IMR-90 (cell line): ENCODE data around the gene SLC6A13.
"Not testable (repeated sequence)": the region's sequence is repeated elsewhere in the genome, so short reads cannot be mapped to it uniquely, and the experiment has no call there.

Experiments
- BHLHE40 ChIP-seq: fragments of 150-350 bp; IDR thresholded peaks from 2 replicates; pipeline ENCODE4 v1.6.1; 2016; ENCODE audit warnings: mild to moderate bottlenecking, low read depth, low read length
- CEBPB ChIP-seq: IDR thresholded peaks from 2 replicates; pipeline ENCODE4 v1.6.1; 2012; ENCODE audit warnings: low read depth, low read length, improper control_type of control experiment
- CHD1 ChIP-seq: IDR thresholded peaks from 2 replicates; pipeline ENCODE4 v1.6.1; 2012; ENCODE audit warnings: low read depth, low read length, improper control_type of control experiment
- ELK1 ChIP-seq: fragments of 150-350 bp; IDR thresholded peaks from 2 replicates; pipeline ENCODE4 v1.6.1; 2016; ENCODE audit warnings: low read depth, mild to moderate bottlenecking, low read length, moderate library complexity, borderline replicate concordance
- MAFK ChIP-seq: IDR thresholded peaks from 2 replicates; pipeline ENCODE4 v1.6.1; 2012; ENCODE audit warnings: low read depth, low read length, improper control_type of control experiment
- MXI1 ChIP-seq: IDR thresholded peaks from 2 replicates; pipeline ENCODE4 v1.6.1; 2012; ENCODE audit warnings: low read depth, mild to moderate bottlenecking, low read length, moderate library complexity, borderline replicate concordance
- POLR2A ChIP-seq: IDR thresholded peaks from 2 replicates; pipeline ENCODE4 v1.6.1; 2012; ENCODE audit warnings: mild to moderate bottlenecking, low read depth, low read length
- RAD21 ChIP-seq: IDR thresholded peaks from 2 replicates; pipeline ENCODE4 v1.6.1; 2012; ENCODE audit warnings: low read length, improper control_type of control experiment
- RCOR1 ChIP-seq: IDR thresholded peaks from 2 replicates; pipeline ENCODE4 v1.6.1; 2012; ENCODE audit warnings: mild to moderate bottlenecking, low read length, improper control_type of control experiment; ENCODE audit not compliant: insufficient replicate concordance
- RFX5 ChIP-seq: IDR thresholded peaks from 2 replicates; pipeline ENCODE4 v1.8.0; 2012; ENCODE audit warnings: low read depth, mild to moderate bottlenecking, low read length, moderate library complexity
- SMC3 ChIP-seq: fragments of 150-350 bp; IDR thresholded peaks from 2 replicates; pipeline ENCODE4 v1.6.1; 2016; ENCODE audit warnings: low read depth, mild to moderate bottlenecking, antibody characterized with exemption, low read length, moderate library complexity
- TF ChIP-seq, protein P1 (sequence below): conservative IDR thresholded peaks from 2 replicates; pipeline ENCODE4 v1.5.1; 2012; ENCODE audit warnings: mild to moderate bottlenecking, low read depth, low read length, improper control_type of control experiment
- TF ChIP-seq, protein P2 (sequence below): fragments of 150-350 bp; IDR thresholded peaks from 2 replicates; pipeline ENCODE4 v1.6.1; 2017; ENCODE audit warnings: mild to moderate bottlenecking, antibody characterized with exemption, low read length, low read depth

DNA sequence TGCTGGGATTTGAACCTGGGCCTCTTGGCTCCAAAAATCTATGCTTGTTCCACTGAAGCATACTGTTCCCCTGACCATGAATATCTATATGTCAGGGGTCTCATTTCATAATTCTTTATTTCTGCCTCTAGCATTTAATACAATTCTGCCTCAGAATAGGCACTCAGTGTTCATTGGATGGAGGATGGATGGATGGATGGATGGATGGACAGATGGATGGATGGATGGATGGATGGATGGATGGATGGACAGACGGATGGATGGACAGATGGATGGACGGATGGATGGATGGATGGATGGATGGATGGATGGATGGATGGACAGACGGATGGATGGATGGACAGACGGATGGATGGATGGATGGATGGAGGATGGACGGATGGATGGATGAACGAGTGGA lies 45.6 kb downstream of the SLC6A13 start:
- TF ChIP-seq, protein P1, sequence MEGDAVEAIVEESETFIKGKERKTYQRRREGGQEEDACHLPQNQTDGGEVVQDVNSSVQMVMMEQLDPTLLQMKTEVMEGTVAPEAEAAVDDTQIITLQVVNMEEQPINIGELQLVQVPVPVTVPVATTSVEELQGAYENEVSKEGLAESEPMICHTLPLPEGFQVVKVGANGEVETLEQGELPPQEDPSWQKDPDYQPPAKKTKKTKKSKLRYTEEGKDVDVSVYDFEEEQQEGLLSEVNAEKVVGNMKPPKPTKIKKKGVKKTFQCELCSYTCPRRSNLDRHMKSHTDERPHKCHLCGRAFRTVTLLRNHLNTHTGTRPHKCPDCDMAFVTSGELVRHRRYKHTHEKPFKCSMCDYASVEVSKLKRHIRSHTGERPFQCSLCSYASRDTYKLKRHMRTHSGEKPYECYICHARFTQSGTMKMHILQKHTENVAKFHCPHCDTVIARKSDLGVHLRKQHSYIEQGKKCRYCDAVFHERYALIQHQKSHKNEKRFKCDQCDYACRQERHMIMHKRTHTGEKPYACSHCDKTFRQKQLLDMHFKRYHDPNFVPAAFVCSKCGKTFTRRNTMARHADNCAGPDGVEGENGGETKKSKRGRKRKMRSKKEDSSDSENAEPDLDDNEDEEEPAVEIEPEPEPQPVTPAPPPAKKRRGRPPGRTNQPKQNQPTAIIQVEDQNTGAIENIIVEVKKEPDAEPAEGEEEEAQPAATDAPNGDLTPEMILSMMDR = not testable (repeated sequence)
- not testable (repeated sequence) for TF ChIP-seq POLR2A, MAFK, RFX5, MXI1, CEBPB, BHLHE40, CHD1, ELK1, RAD21, SMC3, RCOR1
- TF ChIP-seq, protein P2, sequence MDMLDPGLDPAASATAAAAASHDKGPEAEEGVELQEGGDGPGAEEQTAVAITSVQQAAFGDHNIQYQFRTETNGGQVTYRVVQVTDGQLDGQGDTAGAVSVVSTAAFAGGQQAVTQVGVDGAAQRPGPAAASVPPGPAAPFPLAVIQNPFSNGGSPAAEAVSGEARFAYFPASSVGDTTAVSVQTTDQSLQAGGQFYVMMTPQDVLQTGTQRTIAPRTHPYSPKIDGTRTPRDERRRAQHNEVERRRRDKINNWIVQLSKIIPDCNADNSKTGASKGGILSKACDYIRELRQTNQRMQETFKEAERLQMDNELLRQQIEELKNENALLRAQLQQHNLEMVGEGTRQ = not testable (repeated sequence)
